Neural crest cell (in vitro differentiated cells): Measurements from ENCODE around the gene ERG. TPM values are rescaled to one million over a fixed set of nuclear protein-coding genes. Genes with fewer than 3 reads are reported as not detected.

Source experiments
- DNase-seq: peaks from one replicate; pipeline ENCODE4 v3.0.0; 2021; ENCODE audit warnings: low read depth, mixed read lengths, low spot score
- H3K27ac Mint-ChIP-seq: one replicate; pipeline ENCODE4 v1.8.0; 2021; ENCODE audit warnings: mild to moderate bottlenecking, mixed read lengths; ENCODE audit not compliant: unreplicated experiment
- H3K27me3 Mint-ChIP-seq: 2 replicates; pipeline ENCODE4 v1.8.0; 2021; ENCODE audit warnings: low read depth, mild to moderate bottlenecking, mixed read lengths
- H3K36me3 Mint-ChIP-seq: 2 replicates; pipeline ENCODE4 v1.8.0; 2021; ENCODE audit warnings: low read depth, mild to moderate bottlenecking, mixed read lengths
- H3K4me1 Mint-ChIP-seq: 2 replicates; pipeline ENCODE4 v1.8.0; 2021; ENCODE audit warnings: mixed read lengths
- H3K4me3 Mint-ChIP-seq: one replicate; pipeline ENCODE4 v1.8.0; 2021; ENCODE audit warnings: mild to moderate bottlenecking, mixed read lengths
- H3K9me3 Mint-ChIP-seq: 2 replicates; pipeline ENCODE4 v1.8.0; 2021; ENCODE audit warnings: mixed read lengths
- total RNA-seq: library from RNA; stranded (reverse); gene quantifications from 2 replicates; pipeline ENCODE4 v1.2.1, GENCODE V29; 2021
- TF ChIP-seq, protein P1 (sequence below): fragments of 200-600 bp; sonication (generic); conservative IDR thresholded peaks from 2 replicates; pipeline ENCODE4 v1.5.0; 2021; ENCODE audit warnings: antibody characterized with exemption, mild to moderate bottlenecking

The ERG gene
- total RNA-seq, 1 donor from 2014 or later = 0.19 TPM

DNA sequence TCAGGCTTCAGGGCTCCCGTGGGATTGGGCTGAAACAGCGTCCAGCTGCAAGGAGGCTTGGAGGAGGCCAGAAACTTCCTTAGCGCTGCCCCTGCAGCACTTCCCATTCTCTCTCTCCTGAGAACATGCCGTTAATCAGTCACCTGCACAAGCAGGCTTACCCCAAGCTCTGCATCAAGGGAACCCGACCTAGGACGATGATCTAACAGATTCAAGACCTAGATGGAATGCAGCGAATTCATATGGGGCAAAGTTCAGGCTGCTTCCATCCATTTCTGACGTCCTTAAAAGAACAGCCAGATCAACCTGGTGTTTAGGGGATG is 114.1 kb downstream of the ERG start:
- H3K27me3 Mint-ChIP-seq = no peaks in the 10 kb centered on the region
- no peak overlapping the region for H3K4me3 Mint-ChIP-seq
- no peak for DNase-seq
- TF ChIP-seq, protein P1, sequence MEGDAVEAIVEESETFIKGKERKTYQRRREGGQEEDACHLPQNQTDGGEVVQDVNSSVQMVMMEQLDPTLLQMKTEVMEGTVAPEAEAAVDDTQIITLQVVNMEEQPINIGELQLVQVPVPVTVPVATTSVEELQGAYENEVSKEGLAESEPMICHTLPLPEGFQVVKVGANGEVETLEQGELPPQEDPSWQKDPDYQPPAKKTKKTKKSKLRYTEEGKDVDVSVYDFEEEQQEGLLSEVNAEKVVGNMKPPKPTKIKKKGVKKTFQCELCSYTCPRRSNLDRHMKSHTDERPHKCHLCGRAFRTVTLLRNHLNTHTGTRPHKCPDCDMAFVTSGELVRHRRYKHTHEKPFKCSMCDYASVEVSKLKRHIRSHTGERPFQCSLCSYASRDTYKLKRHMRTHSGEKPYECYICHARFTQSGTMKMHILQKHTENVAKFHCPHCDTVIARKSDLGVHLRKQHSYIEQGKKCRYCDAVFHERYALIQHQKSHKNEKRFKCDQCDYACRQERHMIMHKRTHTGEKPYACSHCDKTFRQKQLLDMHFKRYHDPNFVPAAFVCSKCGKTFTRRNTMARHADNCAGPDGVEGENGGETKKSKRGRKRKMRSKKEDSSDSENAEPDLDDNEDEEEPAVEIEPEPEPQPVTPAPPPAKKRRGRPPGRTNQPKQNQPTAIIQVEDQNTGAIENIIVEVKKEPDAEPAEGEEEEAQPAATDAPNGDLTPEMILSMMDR = no peak
- no peak overlapping the region for H3K27ac Mint-ChIP-seq
- peaks cover 16% of the 10 kb centered on the region for H3K4me1 Mint-ChIP-seq
- no peaks in the 10 kb centered on the region for H3K9me3 Mint-ChIP-seq
- no peaks in the 10 kb centered on the region for H3K36me3 Mint-ChIP-seq

DNA sequence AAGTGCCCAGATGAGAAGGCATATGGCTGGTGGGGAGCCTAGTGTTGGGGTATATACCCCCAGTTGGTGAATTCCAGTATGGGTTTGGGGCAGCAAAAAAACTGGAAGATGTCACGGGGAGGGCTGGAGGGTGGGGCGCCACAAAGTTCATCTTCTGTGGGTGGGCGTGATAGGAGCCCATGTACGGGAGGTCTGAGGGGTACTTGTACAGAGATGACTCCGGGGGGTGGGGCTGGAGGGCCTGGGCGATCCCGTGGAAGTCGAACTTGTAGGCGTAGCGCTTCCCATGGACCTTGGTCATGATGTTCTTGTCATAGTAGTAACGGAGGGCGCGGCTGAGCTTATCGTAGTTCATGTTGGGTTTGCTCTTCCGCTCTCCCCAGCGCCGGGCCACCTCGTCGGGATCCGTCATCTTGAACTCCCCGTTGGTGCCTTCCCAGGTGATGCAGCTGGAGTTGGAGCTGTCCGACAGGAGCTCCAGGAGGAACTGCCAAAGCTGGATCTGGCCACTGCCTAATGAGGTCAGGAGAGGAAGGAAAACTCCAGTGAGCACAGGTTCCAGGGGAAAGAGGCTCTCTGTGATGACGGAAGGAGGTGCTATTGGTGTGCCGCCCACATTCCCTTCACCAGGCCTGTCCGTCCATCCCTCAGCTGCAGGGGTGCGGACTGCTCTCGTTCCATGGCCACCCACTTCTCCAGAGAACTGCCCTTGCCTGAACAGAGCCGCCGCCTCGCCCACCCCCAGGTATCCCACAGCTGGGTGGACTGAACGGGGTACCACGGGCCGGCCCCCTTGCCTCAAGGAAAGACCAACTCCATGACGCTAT is 114.7 kb downstream of the ERG start:
- Mint-ChIP-seq H3K4me1 (peaks cover 16% of the 10 kb centered on the region), H3K4me3 (no peak overlapping the region), H3K9me3 (no peaks in the 10 kb centered on the region), H3K36me3 (no peaks in the 10 kb centered on the region), H3K27me3 (no peaks in the 10 kb centered on the region), H3K27ac (no peak overlapping the region)
- no peak for DNase-seq
- TF ChIP-seq, protein P1 = no peak

DNA sequence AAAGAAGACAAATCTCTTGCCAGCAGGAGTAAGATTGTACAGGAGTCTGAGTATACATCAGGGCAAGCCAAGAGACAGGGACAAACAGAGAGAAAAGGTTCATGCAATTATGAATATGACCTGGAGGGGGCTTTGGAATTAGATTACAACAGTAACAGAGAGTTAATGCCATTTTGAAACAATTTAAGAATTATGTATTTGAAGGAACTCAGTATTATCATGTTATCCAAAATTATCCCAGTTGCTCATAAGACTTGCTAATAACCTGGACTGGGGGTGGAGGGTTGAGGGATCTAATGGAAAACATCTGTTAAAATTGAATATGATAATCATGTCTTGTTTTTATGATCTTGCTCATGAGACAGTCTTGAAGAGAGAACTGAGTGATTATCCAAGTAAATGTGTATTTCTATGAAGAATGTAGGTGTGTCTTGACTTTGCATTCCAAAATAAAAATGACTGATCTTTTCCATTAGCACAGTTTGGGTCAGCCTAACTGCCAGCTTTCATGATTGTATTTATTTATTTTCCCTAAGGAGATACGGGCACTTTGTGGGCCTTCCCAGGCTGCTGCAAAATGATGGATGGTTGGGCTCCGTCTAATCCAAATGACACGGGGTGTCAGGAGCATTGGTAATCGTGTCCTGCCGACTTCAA is 117.7 kb downstream of the ERG start:
- H3K36me3 Mint-ChIP-seq = no peaks in the 10 kb centered on the region
- no peaks in the 10 kb centered on the region for H3K27me3 Mint-ChIP-seq
- H3K4me1 Mint-ChIP-seq = peaks cover 12% of the 10 kb centered on the region
- H3K4me3 Mint-ChIP-seq = no peak overlapping the region
- peaks cover 3% of the 10 kb centered on the region for H3K9me3 Mint-ChIP-seq
- TF ChIP-seq, protein P1 = peak; percentile 55
- no peak for DNase-seq
- H3K27ac Mint-ChIP-seq = no peak overlapping the region

GRCh38 chr21:38379147-38379546 is 119.1 kb downstream of the ERG start:
- Mint-ChIP-seq H3K27ac (no peak overlapping the region), H3K27me3 (no peaks in the 10 kb centered on the region), H3K4me3 (no peak overlapping the region), H3K36me3 (peaks cover 2% of the 10 kb centered on the region), H3K9me3 (peaks cover 5% of the 10 kb centered on the region), H3K4me1 (peaks cover 7% of the 10 kb centered on the region)
- DNase-seq = no peak
- TF ChIP-seq, protein P1 = no peak

DNA sequence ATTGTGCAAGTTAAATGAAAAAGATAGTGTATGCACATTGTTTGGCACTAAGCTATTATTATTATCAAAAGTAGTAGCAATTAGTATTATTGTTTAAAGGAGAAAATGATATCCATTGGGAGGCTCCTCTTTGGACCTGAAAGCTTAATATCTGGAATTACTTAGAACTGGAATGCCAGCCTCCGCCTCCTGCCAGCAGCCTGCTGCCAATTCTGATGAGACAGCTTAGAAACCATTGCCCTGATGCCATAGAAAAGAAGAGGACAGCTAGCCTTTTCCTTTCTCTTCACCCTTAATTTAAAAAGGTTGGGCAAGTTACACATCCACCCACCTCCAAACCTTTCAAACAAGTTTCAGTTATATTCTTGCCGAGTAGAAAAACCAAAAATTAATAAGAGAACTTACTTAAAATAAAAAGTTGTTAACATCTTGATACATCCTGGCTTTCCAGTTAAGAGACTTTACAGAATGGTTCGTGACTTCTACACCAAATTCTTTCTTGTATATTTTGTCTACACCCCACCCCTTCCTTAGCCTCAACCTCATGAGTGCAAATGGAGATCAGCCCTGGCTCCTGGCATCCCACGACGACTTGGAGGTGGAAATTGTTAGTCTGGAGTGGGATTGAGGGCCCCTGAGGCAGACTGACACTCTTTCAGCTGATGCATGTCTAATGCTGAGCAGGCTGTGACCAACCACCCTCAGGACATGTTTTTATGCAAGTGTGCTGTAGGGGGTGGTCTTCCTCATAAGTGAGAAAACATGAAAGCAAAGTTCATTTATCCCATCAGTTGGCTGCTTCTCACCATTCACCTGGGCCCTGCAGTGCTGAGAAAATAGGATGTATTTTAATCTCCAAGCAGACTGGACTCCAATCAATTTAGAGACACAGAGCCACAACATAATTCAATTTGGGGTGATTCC is 120.8 kb downstream of the ERG start:
- no peak overlapping the region for H3K4me3 Mint-ChIP-seq
- peaks cover 7% of the 10 kb centered on the region for H3K9me3 Mint-ChIP-seq
- TF ChIP-seq, protein P1 = peak; percentile 14
- peaks cover 7% of the 10 kb centered on the region for H3K4me1 Mint-ChIP-seq
- H3K36me3 Mint-ChIP-seq = peaks cover 2% of the 10 kb centered on the region
- H3K27me3 Mint-ChIP-seq = no peaks in the 10 kb centered on the region
- no peak for DNase-seq
- H3K27ac Mint-ChIP-seq = no peak overlapping the region
